GM18951 (cell line): Measurements from ENCODE around the gene SNAI1.

ENCODE experiments used
- POLR2A ChIP-seq: IDR thresholded peaks from 4 replicates; pipeline ENCODE4 v1.6.1; 2011; ENCODE audit warnings: mild to moderate bottlenecking; ENCODE audit not compliant: insufficient read length, insufficient read depth; ENCODE audit errors: extremely low read depth
- in situ Hi-C: fragments of 300-500 bp; cut with MboI; formaldehyde crosslinking; loops from one replicate; pipeline ENCODE4 v1.12.0; 2022; ENCODE audit warnings: low sequenced_read_pairs, mixed read lengths, inconsistent platforms; ENCODE audit not compliant: unreplicated experiment

Gene SNAI1

DNA sequence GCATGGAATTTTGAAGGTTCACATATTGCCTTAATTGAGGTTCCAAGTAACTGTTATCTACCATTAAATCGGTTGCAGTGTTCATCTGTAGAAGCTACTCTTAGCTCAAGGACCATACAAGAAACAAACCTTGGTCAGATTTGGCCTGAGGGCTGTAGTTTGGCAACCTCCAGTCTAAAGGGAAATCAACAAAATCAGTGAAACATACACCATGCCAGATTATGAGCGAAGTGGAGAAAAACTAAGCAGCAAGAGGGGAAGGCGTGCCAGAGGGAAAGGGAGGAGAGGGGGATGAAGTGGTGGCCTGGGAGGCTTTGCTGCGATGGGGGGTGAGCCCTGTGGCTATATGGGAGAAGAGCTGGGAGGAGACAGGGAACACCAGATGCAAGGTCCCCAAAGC is 8.8 kb upstream of the SNAI1 start:
- no peak for TF ChIP-seq POLR2A
- in situ Hi-C loops: loop anchor here (10.0 kb wide), 2 partner anchors 101 to 211 kb away; no protein-coding TSS in a partner anchor

DNA sequence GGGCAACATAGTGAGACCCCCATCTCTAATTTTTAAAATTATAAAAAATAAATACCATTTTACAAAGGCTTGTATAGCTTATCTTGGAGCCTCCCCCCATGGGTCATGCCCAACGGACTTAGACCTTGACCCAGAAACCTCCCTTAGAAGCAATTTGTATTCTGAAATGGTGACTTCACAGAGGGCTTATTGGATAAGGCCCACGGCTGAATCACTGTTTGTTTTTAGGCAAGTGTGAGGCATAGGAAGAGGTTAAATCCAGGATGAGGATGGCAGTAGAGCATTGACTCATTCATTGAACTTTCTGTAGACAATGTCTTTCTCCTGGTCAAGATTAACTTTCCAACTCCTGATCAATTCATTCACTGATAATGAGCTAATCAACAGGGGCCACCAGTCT is 6.2 kb upstream of the SNAI1 start:
- in situ Hi-C loops: loop anchor here (10.0 to 25.0 kb wide), 3 partner anchors 98 to 486 kb away; no protein-coding TSS in a partner anchor
- TF ChIP-seq POLR2A: no peak

GRCh38 chr20:49977740-49978139 is 5.0 kb upstream of the SNAI1 start:
- in situ Hi-C loops: loop anchor here (10.0 to 25.0 kb wide), 3 partner anchors 97 to 485 kb away; no protein-coding TSS in a partner anchor

DNA sequence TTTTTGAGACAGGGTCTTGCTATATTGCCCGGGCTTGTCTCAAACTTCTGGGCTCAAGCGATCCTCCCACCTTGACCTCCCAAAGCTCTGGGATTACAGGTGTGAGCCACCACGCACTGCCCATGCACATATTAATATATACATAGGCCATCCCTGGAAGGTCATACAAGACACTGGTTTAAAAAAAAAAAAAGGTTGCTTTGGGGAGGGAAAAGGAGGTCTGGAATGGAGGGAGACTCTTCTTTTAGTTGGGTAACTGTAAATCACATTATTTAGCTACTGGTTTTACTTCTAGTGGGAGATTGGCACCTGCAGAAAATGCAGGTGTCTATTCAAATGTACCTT is 4.1 kb upstream of the SNAI1 start:
- in situ Hi-C loops: loop anchor here (10.0 to 25.0 kb wide), 3 partner anchors 96 to 484 kb away; no protein-coding TSS in a partner anchor
- TF ChIP-seq POLR2A: no peak

DNA sequence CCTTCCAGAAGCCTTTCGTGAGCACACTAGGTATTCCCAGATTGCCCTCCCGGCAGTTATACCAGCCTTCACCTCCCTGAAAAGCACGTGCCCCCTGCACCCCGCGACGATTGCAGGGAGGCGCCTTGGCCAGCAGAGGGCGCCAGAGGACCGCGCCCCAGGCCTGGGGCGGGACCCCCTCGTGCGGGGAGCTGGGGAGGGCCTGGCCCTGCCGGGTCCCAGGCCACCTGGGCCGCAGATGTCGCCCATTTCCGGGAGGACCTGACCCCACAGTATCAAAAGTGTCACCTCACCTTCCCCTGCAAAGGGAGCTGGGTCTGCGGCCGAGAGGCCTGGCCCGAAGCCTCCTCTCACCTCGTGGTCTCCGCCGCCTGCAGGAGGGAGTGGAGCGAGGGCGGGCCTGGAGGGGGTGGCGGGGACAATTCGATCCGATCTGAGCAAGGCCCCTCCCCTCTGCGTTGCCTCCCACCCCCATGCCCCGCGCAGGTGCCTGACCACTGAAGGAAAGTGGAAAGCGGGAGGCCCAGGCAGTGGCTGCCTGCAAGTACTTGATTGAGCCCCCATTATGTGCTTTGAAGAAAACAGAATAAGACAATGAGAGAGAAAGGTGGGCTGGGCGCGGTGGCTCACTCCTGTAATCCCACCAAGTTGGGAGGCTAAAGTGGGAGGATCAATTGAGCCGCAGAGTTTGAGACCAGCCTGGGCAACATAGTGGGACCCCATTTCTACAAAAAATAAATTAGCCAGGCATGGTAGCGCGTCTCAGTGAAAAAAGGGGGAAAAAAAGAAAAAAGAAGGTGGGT is 3.5 kb upstream of the SNAI1 start:
- no peak for TF ChIP-seq POLR2A
- in situ Hi-C loops: loop anchor here (10.0 to 25.0 kb wide), 3 partner anchors 96 to 483 kb away; no protein-coding TSS in a partner anchor

GRCh38 chr20:49980140-49981008 is 2.4 kb upstream of the SNAI1 start:
- TF ChIP-seq POLR2A: no peak
- in situ Hi-C loops: loop anchor here (25.0 kb wide), 1 partner anchor 482 kb away; no protein-coding TSS in a partner anchor

DNA sequence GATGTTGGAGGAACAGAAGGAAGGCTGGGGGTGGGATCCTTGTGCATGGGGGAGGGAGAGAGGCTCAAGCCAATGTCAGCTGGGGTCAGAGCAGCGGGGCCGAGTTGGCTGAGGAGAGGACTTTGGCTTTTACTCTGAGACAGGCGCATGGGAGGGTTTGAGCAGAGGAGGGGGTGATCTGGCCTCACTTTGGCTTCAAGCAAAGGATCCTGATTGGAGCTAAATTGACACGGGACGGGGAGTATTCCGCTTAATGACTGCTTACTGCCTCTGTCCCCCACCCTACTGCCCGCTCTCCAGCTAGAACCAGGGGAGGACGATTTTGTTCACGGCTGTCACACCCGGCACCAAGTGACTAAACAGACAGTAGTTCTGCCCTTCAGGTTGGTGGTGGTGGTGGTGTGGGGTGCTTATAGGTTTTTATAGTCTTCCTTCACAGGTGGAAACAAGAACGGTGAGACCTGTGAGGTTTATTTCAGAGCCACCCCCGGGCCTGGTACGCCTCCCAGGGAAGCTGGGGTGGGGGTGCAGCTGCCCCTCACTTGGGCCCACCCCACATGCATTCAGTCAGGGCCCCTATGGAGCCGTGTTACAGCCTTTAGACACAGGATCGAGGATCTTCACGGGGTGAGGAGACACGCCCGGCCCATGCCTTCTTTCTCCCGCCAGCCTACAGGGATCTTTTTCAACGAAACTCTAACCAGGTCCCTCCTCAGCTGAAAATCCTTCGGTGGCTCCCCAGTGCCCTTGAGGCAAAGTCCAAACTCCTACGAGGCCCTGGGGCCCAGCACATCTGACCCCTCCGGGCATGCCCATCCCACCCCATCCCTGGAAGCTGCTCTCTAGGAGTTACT is 1.3 kb upstream of the SNAI1 start:
- TF ChIP-seq POLR2A: no peak
- in situ Hi-C loops: loop anchor here (25.0 kb wide), 1 partner anchor 481 kb away; no protein-coding TSS in a partner anchor

DNA sequence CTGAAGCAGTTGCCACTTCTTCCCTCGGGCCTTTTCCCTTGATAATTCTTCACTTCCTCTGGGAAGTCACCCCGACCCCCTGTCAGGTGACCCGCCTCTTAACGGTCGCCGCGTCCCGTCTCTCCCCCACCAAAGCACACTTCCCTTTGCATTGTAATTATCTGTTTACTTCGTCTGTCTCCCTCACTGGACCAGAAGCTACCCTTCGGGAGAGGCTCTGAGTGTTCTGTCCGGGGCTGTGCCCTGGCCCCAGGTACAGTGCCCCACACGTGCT is 771 bp upstream of the SNAI1 start:
- in situ Hi-C loops: loop anchor here (25.0 kb wide), 1 partner anchor 480 kb away; no protein-coding TSS in a partner anchor
- no peak for TF ChIP-seq POLR2A

- in situ Hi-C loops: loop anchor here (25.0 kb wide), 1 partner anchor 479 kb away; no protein-coding TSS in a partner anchor
- TF ChIP-seq POLR2A: no peak
Measured at GRCh38 chr20:49983123-49983847, 505 bp downstream of the SNAI1 start.

DNA sequence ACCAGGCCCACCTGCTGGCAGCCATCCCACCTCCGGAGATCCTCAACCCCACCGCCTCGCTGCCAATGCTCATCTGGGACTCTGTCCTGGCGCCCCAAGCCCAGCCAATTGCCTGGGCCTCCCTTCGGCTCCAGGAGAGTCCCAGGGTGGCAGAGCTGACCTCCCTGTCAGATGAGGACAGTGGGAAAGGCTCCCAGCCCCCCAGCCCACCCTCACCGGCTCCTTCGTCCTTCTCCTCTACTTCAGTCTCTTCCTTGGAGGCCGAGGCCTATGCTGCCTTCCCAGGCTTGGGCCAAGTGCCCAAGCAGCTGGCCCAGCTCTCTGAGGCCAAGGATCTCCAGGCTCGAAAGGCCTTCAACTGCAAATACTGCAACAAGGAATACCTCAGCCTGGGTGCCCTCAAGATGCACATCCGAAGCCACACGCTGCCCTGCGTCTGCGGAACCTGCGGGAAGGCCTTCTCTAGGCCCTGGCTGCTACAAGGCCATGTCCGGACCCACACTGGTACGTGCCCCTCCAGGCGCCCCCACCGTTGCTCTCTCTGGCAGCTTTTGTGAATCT is 1.1 kb downstream of the SNAI1 start:
- in situ Hi-C loops: loop anchor here (25.0 kb wide), 1 partner anchor 478 kb away; no protein-coding TSS in a partner anchor
- no peak for TF ChIP-seq POLR2A

DNA sequence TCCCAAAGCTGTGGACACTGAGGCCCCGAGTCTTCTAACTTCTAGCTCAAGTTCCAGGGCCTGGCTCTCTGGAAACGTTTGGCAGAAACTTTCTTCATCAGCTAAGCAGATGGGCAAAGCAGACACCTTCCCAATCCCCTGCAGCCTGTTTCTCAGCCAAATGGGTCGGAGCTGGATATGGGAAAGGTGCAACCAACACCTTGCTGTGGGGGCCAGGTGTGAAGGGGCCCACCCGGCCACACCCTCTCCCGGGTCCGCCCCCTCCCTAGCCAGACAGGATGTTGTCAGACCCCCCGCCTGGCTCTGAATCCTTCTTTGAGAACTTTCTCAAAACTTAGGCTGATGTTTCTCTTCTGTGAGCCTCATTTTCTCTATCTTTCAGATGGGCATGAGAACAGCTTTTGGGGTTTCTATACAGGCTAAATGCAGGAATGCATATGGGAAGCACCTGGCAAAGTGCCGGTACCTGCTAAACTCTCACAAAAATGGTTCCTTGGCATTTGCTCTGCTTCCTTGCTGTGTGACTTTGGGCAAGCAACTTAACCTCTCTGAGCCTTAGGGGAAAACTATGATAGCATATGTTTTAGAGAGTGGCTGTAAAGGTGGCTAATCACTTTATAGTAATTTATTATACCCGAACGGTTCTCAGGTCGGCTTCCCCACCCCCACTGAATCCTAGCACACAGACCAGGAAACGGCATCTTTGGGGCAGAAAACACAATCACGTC is 1.8 kb downstream of the SNAI1 start:
- in situ Hi-C loops: loop anchor here (25.0 kb wide), 1 partner anchor 478 kb away; no protein-coding TSS in a partner anchor
- no peak for TF ChIP-seq POLR2A
